HL-60/S4 treated with retinoic acid at 250 ng/mL for 4 days and 3 days (cell line): ENCODE results near the gene WNT2.
"Not testable (repeated sequence)": the region's sequence is repeated elsewhere in the genome, so short reads cannot be mapped to it uniquely, and the experiment has no call there.

ENCODE experiments used
- in situ Hi-C: fragments of 300-500 bp; cut with MboI; formaldehyde crosslinking; loops from 2 replicates; pipeline ENCODE4 v1.7.0; 2022; ENCODE audit warnings: low sequenced_read_pairs

Gene WNT2

DNA sequence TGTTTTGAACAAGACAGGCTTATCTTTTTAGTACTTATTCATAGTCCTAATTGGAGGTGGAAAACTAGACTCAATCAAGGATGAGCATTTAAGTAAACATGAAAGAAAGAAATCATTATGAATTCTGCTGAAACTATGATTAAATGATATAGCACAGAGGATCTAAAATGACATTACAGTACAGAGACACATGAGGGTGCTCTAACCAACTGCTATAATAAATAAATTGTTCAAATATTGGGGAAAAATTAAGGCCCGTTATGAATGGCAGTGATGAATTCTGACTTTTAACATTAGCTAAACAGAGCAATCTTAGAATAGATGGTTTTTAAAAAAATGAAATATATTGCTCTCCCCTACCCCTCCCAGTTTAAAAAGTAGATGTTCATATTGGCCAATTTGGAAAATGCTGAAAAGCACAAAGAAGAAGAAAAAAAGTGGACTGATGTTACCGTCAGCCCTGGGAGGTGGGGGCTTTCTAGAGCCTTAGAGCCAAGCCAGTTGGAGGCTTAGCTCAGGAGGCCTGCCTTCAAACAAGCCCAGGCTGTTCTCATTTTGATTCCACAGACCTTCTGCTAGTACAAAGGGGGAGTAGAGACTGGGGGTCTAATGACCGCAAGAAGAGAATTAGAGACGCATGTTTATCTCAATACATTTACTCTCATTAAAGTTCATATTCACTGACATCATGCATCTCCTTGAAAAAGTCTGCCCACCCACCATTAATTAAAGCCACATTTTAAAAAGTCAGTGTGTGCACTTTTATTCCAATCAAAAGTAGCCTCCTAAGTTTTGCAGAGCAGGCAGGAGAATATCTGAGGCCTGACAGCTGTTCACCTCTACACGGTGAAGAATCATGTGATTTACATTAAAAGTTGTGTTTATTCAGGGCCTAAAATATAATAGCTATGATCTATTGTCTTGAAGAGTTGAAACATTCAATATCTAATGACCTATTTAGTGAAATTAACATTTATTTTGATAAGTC lies 10.0 kb downstream of the WNT2 start:
- in situ Hi-C loops: no loop called here

DNA sequence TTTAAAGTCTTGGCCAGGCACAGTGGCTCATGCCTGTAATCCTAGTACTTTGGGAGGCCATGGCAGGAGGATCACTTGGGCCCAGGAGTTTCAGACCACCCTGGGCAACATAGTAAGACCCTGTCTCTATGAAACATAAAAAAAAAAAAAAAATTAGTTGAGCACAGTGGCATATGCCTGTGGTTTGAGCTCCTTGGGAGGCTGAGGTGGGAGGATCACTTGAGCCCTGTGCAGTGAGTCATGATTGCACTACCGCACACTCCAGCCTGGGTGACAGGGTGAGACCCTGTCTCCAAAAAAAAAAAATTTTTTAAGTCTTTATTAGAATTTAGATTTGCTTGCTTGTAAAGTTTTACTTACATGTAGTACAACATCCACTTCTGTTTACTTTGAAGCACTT lies 14.0 kb downstream of the WNT2 start:
- in situ Hi-C loops: no loop called here

GRCh38 chr7:117302396-117302795 lies 20.5 kb downstream of the WNT2 start:
- in situ Hi-C loops: no loop called here

DNA sequence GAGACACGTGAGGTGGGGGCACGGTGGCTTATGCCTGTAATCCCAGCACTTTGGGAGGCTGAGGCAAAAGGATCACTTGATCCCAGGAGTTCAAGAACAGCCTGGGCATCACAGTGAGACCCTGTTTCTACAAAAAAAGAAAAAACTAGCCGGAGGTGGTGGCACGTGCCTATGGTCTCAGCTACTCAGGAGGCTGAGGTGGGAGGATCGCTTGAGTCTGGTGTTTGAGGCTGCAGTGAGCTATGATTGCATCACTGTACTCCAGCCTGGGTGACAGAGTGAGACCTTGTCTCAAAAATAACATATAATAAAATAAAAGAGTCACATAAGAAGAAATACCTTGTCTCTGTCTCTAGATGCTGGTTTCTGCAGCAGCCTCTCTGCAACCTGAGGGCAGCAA lies 22.4 kb downstream of the WNT2 start:
- in situ Hi-C loops: not testable (repeated sequence)

DNA sequence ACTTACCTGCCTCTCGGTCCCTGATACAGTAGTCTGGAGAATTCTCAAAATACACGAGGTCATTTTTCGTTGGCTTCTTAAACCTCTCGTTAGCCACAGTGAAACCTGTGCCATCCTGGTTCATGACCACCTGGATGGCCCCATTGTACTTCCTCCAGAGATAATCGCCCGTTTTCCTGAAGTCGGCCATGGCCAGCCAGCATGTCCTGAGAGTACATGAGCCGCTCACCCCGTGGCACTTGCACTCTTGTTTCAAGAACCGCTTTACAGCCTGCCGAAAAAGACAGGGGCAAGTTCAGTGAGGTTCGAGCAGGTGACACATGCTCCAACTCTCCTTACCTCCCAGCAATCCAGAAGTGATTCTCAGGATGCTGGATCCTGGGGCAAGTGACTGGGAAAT lies 25.3 kb downstream of the WNT2 start:
- in situ Hi-C loops: no loop called here

GRCh38 chr7:117296066-117296465 lies 26.8 kb downstream of the WNT2 start:
- in situ Hi-C loops: no loop called here

GRCh38 chr7:117285826-117286225 lies 37.0 kb downstream of the WNT2 start:
- in situ Hi-C loops: no loop called here

DNA sequence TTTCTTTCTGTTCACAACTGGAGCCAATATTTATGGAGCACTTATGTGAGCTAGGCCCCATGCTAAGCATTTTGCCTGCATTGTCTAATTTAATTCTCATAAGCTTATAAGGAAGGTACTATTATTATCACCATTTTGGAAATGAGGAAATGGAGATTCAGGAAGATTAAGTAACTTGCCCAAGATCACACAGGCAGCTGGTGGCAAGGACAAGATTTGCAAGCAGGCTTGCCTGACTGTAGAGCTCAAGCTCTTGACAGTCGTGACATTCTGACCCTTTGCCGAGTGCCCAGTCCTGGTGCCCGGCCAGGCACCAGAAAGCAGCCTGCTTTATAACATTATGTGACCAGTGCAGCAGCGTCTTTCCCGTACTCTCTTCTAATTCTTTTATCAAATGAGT lies 38.2 kb downstream of the WNT2 start:
- in situ Hi-C loops: no loop called here

- in situ Hi-C loops: no loop called here
Measured at GRCh38 chr7:117283779-117284178, 39.1 kb downstream of the WNT2 start.

- in situ Hi-C loops: no loop called here
Measured at GRCh38 chr7:117283371-117283770, 39.5 kb downstream of the WNT2 start.

DNA sequence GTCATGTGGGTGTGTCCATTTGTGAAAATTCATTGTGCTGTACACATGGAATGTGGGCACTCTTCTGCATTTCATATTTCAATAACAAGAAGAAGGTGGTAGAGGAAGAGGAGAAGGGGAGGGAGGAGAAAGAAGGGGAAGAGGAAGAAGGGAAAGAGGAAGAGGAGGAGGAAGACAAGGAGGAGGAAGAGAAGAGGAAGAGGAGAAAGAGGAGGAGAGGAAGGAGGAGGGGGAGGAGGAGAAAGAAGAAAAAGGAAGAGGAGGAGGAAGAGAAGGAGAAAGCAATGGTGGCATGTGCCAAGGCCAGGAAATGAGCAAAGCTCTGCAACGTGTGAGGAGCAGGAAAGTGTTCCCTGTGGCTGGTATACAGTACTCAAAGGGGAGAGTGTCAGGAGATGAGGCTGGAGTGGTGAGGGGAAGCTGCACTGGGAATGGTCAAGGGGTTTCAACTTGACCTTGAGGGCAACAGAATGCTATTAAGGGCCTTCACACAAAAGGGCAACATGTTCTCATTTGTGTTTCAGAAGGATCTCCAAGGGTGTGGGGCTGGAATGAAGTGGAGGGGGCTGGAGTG lies 40.5 kb downstream of the WNT2 start:
- in situ Hi-C loops: no loop called here

DNA sequence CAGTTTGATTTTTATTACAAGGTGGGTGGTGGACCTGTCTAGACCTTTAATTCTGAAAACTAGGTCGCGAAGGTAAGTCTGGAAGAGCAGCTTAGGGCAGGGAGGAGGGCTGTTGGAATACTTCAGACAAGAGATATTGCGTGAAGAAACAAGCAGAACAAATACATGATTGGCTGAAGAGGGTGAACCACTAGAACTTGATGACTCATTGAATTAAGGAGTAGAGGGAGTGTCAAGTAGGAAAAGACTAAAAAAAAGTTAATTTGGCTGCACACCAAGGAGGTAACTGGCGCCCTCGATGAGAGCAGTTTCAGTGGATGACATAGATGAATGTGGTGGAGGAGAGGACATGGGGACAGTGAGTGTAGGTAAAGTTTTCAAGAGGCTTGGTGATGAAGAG lies 41.3 kb downstream of the WNT2 start:
- in situ Hi-C loops: no loop called here

GRCh38 chr7:117279931-117280557 lies 42.8 kb downstream of the WNT2 start:
- in situ Hi-C loops: no loop called here

GRCh38 chr7:117279203-117279602 lies 43.7 kb downstream of the WNT2 start:
- in situ Hi-C loops: no loop called here

DNA sequence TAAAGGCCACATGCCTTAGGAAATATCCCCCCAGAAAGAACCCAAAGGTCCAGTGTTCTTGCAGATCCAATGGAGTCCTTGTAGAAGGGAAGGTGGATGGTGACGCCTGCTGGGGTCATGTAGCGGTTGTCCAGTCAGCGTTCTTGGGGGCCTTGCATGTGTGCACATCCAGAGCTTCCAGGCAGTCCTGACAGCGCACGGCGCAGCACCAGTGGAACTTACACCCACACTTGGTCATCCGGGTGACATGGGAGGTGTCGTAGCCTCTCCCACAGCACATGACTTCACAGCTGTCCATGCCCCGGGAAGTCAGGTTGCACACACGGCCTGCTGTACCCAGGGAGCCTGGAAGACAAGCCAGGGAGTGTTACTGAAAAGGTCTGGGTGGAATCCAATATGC lies 44.8 kb downstream of the WNT2 start:
- in situ Hi-C loops: no loop called here

- in situ Hi-C loops: no loop called here
Measured at GRCh38 chr7:117277576-117277975, 45.3 kb downstream of the WNT2 start.

GRCh38 chr7:117274951-117275350 lies 47.9 kb downstream of the WNT2 start:
- in situ Hi-C loops: no loop called here

DNA sequence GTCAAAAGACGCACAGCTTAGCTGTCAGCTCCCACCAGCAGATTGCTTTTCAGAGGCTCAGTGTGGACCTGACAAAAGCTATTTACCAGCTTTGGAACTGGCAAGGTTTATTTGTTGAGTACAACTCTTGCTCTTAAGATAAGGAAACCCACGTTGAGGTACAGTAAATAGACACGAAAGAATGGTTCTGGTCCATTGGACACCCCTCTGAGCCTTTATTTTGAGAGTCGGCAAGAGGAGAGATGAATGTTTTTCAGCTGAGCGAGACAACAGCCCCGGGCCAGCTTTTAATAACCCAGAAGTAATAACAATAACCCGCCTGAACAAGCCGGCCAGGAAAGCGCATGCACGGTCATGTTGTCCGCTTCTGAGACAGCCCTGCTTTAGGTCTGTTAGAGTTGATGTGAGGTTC lies 49.0 kb downstream of the WNT2 start:
- in situ Hi-C loops: no loop called here

- in situ Hi-C loops: no loop called here
Measured at GRCh38 chr7:117273325-117273724, 49.5 kb downstream of the WNT2 start.

- in situ Hi-C loops: no loop called here
Measured at GRCh38 chr7:117272017-117272759, 50.7 kb downstream of the WNT2 start.

GRCh38 chr7:117271566-117271965 lies 51.3 kb downstream of the WNT2 start:
- in situ Hi-C loops: no loop called here
